GM12878 (cell line): ENCODE data around the gene KDM8.

Source experiments
- NR2C2 ChIP-seq: IDR thresholded peaks from 2 replicates; pipeline ENCODE4 v1.6.1; 2011; ENCODE audit warnings: borderline replicate concordance, low read depth; ENCODE audit not compliant: control insufficient read depth, insufficient read length
- TF ChIP-seq, protein P1 (sequence below): IDR thresholded peaks from 2 replicates; pipeline ENCODE4 v1.6.1; 2011; ENCODE audit warnings: low read depth, mild to moderate bottlenecking, low read length, moderate library complexity, borderline replicate concordance; ENCODE audit errors: extremely low read depth

GRCh38 chr16:27215660-27216059 lies 12.3 kb downstream of the KDM8 start:
- TF ChIP-seq, protein P1, sequence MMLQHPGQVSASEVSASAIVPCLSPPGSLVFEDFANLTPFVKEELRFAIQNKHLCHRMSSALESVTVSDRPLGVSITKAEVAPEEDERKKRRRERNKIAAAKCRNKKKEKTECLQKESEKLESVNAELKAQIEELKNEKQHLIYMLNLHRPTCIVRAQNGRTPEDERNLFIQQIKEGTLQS = no peak
- TF ChIP-seq NR2C2 = no peak
